Stimulated activated CD4-positive, alpha-beta T cell treated with anti-CD3 and anti-CD28 coated beads, Interleukin-12 subunit alpha, Interleukin-12 subunit beta, amount 100 ng/mL, for 4 hours (primary cell): ENCODE measurements around the gene THRA.

Source experiments
- DNase-seq: peaks from one replicate; pipeline ENCODE4 v3.0.0-alpha.2; 2020

Gene THRA, protein sequence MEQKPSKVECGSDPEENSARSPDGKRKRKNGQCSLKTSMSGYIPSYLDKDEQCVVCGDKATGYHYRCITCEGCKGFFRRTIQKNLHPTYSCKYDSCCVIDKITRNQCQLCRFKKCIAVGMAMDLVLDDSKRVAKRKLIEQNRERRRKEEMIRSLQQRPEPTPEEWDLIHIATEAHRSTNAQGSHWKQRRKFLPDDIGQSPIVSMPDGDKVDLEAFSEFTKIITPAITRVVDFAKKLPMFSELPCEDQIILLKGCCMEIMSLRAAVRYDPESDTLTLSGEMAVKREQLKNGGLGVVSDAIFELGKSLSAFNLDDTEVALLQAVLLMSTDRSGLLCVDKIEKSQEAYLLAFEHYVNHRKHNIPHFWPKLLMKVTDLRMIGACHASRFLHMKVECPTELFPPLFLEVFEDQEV

DNA sequence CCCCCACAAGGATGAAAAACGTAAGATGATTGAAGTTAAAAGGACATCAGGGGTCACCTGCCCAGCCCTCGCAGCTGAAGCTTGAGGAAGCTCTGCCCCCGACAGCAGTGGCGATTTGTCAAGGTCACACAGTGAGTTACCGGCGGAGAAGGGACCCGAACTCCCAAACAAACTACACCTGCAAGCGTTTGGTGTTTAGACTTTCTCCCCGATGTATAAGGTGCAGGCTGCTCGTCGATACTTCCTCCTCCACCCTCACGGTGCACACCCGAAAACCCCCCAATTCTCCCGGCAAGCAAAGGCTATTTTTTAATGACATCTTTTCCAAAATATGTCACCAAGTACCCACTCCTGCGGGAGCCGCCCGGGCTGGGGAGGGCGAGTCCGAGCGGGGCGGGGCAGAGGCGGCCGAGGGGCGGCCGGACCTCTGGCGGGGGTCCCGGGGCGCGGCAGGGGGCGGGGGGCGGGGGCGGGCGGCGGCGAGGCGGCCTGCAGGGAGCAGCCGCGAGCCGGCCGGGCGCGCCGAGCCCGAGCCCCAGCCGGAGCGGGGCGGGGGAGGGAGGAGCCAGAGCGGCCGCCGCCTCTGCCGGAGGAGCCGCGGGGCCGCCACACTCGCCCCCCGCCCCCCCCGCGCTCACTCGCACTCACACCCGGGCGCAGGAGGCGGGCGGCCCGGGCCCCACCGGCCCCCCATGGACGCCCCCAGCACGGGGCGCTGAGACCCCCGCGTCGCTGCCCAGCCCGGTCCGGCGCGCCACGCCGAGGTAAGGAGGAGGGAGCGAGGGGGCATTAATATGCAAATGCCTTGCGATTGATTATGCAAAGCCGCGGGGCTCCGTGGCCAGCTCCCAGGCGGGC lies at the start of gene THRA:
TSS of gene THRA (plus strand) at position 637 of the 858 bp plus-strand sequence. CDS start 11,524 bp downstream, outside the sequence.
- DNase-seq = peak; percentile 68

- DNase-seq = no peak
These were observed 48.3 kb upstream of the THRA start for GRCh38 chr17:40014375-40014980.

DNA sequence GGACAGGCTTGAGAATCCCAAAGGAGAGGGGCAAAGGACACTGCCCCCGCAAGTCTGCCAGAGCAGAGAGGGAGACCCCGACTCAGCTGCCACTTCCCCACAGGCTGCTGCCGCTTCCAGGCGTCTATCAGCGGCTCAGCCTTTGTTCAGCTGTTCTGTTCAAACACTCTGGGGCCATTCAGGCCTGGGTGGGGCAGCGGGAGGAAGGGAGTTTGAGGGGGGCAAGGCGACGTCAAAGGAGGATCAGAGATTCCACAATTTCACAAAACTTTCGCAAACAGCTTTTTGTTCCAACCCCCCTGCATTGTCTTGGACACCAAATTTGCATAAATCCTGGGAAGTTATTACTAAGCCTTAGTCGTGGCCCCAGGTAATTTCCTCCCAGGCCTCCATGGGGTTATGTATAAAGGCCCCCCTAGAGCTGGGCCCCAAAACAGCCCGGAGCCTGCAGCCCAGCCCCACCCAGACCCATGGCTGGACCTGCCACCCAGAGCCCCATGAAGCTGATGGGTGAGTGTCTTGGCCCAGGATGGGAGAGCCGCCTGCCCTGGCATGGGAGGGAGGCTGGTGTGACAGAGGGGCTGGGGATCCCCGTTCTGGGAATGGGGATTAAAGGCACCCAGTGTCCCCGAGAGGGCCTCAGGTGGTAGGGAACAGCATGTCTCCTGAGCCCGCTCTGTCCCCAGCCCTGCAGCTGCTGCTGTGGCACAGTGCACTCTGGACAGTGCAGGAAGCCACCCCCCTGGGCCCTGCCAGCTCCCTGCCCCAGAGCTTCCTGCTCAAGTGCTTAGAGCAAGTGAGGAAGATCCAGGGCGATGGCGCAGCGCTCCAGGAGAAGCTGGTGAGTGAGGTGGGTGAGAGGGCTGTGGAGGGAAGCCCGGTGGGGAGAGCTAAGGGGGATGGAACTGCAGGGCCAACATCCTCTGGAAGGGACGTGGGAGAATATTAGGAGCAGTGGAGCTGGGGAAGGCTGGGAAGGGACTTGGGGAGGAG lies 47.5 kb upstream of the THRA start, which contains the start of gene CSF3:
TSS of gene CSF3 (plus strand) at position 436 of the 993 bp plus-strand sequence. CDS start at position 471, 35 bp downstream.
- no peak for DNase-seq

DNA sequence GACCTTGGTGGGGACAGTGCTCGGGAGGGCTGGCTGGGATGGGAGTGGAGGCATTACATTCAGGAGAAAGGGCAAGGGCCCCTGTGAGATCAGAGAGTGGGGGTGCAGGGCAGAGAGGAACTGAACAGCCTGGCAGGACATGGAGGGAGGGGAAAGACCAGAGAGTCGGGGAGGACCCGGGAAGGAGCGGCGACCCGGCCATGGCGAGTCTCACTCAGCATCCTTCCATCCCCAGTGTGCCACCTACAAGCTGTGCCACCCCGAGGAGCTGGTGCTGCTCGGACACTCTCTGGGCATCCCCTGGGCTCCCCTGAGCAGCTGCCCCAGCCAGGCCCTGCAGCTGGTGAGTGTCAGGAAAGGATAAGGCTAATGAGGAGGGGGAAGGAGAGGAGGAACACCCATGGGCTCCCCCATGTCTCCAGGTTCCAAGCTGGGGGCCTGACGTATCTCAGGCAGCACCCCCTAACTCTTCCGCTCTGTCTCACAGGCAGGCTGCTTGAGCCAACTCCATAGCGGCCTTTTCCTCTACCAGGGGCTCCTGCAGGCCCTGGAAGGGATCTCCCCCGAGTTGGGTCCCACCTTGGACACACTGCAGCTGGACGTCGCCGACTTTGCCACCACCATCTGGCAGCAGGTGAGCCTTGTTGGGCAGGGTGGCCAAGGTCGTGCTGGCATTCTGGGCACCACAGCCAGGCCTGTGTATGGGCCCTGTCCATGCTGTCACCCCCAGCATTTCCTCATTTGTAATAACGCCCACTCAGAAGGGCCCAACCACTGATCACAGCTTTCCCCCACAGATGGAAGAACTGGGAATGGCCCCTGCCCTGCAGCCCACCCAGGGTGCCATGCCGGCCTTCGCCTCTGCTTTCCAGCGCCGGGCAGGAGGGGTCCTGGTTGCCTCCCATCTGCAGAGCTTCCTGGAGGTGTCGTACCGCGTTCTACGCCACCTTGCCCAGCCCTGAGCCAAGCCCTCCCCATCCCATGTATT lies 46.5 kb upstream of the THRA start:
- DNase-seq = no peak

DNA sequence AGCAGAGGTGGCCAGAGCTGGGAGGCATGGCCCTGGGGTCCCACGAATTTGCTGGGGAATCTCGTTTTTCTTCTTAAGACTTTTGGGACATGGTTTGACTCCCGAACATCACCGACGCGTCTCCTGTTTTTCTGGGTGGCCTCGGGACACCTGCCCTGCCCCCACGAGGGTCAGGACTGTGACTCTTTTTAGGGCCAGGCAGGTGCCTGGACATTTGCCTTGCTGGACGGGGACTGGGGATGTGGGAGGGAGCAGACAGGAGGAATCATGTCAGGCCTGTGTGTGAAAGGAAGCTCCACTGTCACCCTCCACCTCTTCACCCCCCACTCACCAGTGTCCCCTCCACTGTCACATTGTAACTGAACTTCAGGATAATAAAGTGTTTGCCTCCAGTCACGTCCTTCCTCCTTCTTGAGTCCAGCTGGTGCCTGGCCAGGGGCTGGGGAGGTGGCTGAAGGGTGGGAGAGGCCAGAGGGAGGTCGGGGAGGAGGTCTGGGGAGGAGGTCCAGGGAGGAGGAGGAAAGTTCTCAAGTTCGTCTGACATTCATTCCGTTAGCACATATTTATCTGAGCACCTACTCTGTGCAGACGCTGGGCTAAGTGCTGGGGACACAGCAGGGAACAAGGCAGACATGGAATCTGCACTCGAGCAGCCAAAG lies 45.2 kb upstream of the THRA start:
- DNase-seq = no peak

DNA sequence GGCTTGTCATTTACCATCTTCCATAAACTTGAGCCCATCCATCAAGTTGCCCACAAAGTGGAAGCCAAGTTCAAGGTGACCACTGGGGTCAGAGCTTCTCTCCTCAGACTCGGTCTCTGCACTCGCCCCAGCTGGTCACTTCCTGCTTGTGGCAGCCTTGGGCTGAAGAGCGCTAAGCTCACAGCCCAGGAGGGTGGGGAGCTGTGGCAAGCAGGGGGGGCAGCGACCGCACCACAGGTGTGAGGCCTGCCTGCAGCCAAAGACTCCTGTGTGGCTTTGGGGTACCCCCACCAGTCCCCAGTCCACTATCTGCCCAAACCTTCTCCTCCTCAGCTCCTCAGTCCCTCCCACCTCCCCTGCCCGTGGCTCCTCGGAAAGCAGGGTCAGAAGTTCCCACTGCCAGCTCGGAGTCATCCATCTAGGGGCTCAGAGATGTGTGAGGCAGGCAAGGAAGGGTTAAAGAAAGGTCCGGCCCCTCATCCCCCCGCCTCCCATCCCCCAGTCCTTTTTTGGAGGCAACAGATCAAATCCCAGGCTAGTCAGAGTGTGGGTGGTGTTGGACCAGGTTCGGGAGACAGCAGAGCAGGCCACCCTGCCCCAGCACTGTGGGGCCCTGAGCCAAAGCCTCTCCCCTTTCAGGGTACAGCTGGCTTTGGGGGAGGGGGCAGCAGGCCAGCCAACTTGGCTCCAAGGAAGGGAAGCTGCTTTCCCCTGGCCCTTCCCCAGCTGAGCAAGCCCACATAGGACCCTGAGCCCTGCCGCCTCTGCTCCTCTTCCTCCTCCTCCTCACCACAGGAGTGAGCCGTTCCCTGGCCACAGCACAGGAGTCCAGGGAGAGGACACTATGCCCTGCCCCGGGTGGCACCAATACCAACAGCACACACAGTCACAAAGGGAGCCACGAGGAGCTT lies 44.3 kb upstream of the THRA start:
- DNase-seq = no peak

- DNase-seq = no peak
These were observed 43.4 kb upstream of the THRA start for GRCh38 chr17:40019140-40019991.

- no peak for DNase-seq
These were observed 42.6 kb upstream of the THRA start for GRCh38 chr17:40020146-40020545.

GRCh38 chr17:40021451-40021971 lies 41.3 kb upstream of the THRA start:
- no peak for DNase-seq

GRCh38 chr17:40022497-40022896 lies 40.3 kb upstream of the THRA start:
- DNase-seq = no peak

- no peak for DNase-seq
These were observed 39.7 kb upstream of the THRA start for GRCh38 chr17:40022961-40023541.

- no peak for DNase-seq
These were observed 39.0 kb upstream of the THRA start for GRCh38 chr17:40023590-40024292.

DNA sequence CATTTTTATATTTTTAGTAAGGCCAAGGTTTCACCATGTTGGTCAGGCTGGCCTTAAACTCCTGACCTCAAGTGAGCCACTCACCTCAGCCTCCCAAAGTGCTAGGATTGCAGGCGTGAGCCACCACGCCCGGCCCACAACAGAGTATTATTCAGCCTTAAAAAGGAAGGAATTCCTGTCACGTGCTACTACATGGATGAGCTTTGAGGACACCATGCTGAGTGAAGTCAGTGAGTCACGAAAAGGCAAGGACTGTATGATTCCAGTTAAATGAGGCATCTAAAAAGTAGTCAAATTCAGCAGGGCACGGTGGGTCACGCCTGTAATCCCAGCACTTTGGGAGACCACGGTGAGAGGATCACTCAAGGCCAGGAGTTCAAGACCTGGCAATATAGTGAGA lies 37.9 kb upstream of the THRA start:
- no peak for DNase-seq

DNA sequence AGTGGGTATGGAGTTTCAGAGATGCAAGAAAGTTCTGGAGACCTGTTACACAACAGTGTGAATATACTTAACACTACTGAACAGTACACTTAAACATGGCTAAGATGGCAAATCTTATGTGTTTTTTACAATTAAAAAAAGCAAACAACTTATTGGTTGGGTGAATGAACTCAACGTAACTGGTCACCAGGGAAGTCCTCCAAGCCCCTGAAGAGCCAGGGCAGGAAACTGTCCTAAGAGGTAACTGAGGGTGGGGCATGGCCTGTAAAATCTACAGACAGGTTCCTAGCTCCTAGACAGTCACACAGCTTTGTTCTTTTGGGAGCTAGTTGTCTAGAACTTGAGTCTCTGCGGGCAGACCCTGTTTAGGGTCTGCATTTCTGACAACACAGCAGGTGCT lies 37.2 kb upstream of the THRA start:
- DNase-seq = no peak

DNA sequence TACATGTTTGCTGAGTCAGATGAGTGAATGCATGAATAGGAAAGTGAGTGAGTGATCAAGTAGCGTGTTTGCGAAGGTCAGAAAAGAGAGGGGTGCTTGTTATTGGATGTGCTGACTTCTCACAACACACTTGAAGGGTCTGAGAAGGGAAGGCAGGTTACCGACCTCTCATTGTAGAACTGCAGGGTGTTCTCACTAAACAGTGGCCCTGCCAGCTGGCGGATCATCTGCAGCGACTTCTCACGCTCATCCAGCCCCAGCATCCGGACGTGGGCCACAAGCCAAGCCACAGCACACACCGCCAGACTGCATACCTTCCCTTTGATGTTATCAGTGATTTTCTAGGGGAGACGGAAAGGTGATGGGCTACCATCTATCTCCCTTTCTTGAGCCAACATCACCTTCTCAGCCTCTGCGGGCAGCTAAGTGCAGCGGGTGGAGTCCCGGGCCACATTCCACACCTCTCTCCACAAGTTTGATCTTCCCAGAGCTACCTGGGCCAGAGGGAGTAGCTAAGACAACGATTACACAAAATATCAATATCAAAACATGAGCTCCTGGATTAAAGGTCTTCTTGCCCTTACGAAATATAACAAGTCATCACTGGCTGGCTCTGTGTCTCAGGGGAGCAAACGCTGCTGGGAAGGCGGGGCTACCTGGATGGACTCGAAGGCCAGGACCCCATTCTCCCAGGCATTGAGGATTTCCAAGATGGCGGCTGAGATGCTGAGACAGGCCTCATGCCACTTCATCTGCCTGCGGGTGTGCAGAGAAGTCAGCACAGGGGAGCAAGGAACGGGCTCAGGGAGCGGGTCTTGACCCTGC lies 36.6 kb upstream of the THRA start:
- DNase-seq = no peak
